ENCODE measurements around the gene CCDC142.

Gene CCDC142

GRCh38 chr2:74510272-74510671 lies 27.5 kb upstream of the CCDC142 start:
- Histone ChIP-seq H3K27ac (ENCODE audit: low read depth, low read length) (no peak overlapping the region), H3K36me3 (ENCODE audit: control insufficient read depth, insufficient read depth, low read length) (no peaks in the 10 kb centered on the region), H3K9ac (ENCODE audit: low read length) (no peak overlapping the region), H3K4me1 (ENCODE audit: control insufficient read depth, insufficient read depth, low read length) (peaks cover 9% of the 10 kb centered on the region), H3K4me3 (ENCODE audit: low read length) (no peak overlapping the region), H3K27me3 (ENCODE audit: control insufficient read depth, insufficient read depth, low read length) (peaks cover 27% of the 10 kb centered on the region)

- peaks cover 9% of the 10 kb centered on the region for H3K4me1 ChIP-seq (ENCODE audit: control insufficient read depth, insufficient read depth, low read length)
- peak overlapping the region; percentile 27 for H3K9ac ChIP-seq (ENCODE audit: low read length)
- no peaks in the 10 kb centered on the region for H3K36me3 ChIP-seq (ENCODE audit: control insufficient read depth, insufficient read depth, low read length)
- H3K27ac ChIP-seq (ENCODE audit: low read depth, low read length) = peak overlapping the region; percentile 99
- peaks cover 12% of the 10 kb centered on the region for H3K27me3 ChIP-seq (ENCODE audit: control insufficient read depth, insufficient read depth, low read length)
- H3K4me3 ChIP-seq (ENCODE audit: low read length) = peak overlapping the region; percentile 89
These were observed 25.2 kb upstream of the CCDC142 start for GRCh38 chr2:74507926-74508520.

GRCh38 chr2:74507145-74507925 lies 24.5 kb upstream of the CCDC142 start, which contains the start of gene PCGF1:
PCGF1 (minus strand) TSS chr2:74507695; CDS start chr2:74507668, 27 bp downstream.
- H3K36me3 ChIP-seq (ENCODE audit: control insufficient read depth, insufficient read depth, low read length) = no peaks in the 10 kb centered on the region
- H3K27me3 ChIP-seq (ENCODE audit: control insufficient read depth, insufficient read depth, low read length) = peaks cover 8% of the 10 kb centered on the region
- H3K4me1 ChIP-seq (ENCODE audit: control insufficient read depth, insufficient read depth, low read length) = peaks cover 12% of the 10 kb centered on the region
- peak within 1 kb of the TSS; percentile 89 for H3K4me3 ChIP-seq (ENCODE audit: low read length)
- H3K27ac ChIP-seq (ENCODE audit: low read depth, low read length) = peak within 1 kb of the TSS; percentile 99
- H3K9ac ChIP-seq (ENCODE audit: low read length) = peak within 1 kb of the TSS; percentile 79

- H3K9ac ChIP-seq (ENCODE audit: low read length) = no peak overlapping the region
- H3K27me3 ChIP-seq (ENCODE audit: control insufficient read depth, insufficient read depth, low read length) = peaks cover 7% of the 10 kb centered on the region
- no peaks in the 10 kb centered on the region for H3K36me3 ChIP-seq (ENCODE audit: control insufficient read depth, insufficient read depth, low read length)
- no peak overlapping the region for H3K27ac ChIP-seq (ENCODE audit: low read depth, low read length)
- H3K4me3 ChIP-seq (ENCODE audit: low read length) = peak overlapping the region; percentile 30
- H3K4me1 ChIP-seq (ENCODE audit: control insufficient read depth, insufficient read depth, low read length) = peaks cover 12% of the 10 kb centered on the region
These were observed 22.8 kb upstream of the CCDC142 start for GRCh38 chr2:74505448-74506246.

- Histone ChIP-seq H3K27ac (ENCODE audit: low read depth, low read length) (no peak overlapping the region), H3K36me3 (ENCODE audit: control insufficient read depth, insufficient read depth, low read length) (no peaks in the 10 kb centered on the region), H3K4me1 (ENCODE audit: control insufficient read depth, insufficient read depth, low read length) (peaks cover 12% of the 10 kb centered on the region), H3K27me3 (ENCODE audit: control insufficient read depth, insufficient read depth, low read length) (peaks cover 15% of the 10 kb centered on the region), H3K4me3 (ENCODE audit: low read length) (no peak overlapping the region), H3K9ac (ENCODE audit: low read length) (no peak overlapping the region)
These were observed 21.8 kb upstream of the CCDC142 start for GRCh38 chr2:74504591-74504990.

GRCh38 chr2:74503506-74504475 lies 21.0 kb upstream of the CCDC142 start:
- Histone ChIP-seq H3K36me3 (ENCODE audit: control insufficient read depth, insufficient read depth, low read length) (no peaks in the 10 kb centered on the region), H3K4me3 (ENCODE audit: low read length) (peak overlapping the region; percentile 64), H3K27me3 (ENCODE audit: control insufficient read depth, insufficient read depth, low read length) (peaks cover 20% of the 10 kb centered on the region), H3K4me1 (ENCODE audit: control insufficient read depth, insufficient read depth, low read length) (peaks cover 15% of the 10 kb centered on the region), H3K9ac (ENCODE audit: low read length) (no peak overlapping the region), H3K27ac (ENCODE audit: low read depth, low read length) (peak overlapping the region; percentile 54)

GRCh38 chr2:74502720-74503505 lies 20.1 kb upstream of the CCDC142 start:
- Histone ChIP-seq H3K4me3 (ENCODE audit: low read length) (peak overlapping the region; percentile 64), H3K27ac (ENCODE audit: low read depth, low read length) (peak overlapping the region; percentile 54), H3K27me3 (ENCODE audit: control insufficient read depth, insufficient read depth, low read length) (peaks cover 28% of the 10 kb centered on the region), H3K9ac (ENCODE audit: low read length) (peak overlapping the region; percentile 16), H3K4me1 (ENCODE audit: control insufficient read depth, insufficient read depth, low read length) (peaks cover 17% of the 10 kb centered on the region), H3K36me3 (ENCODE audit: control insufficient read depth, insufficient read depth, low read length) (no peaks in the 10 kb centered on the region)

GRCh38 chr2:74502147-74502719 lies 19.4 kb upstream of the CCDC142 start:
- peak overlapping the region; percentile 64 for H3K4me3 ChIP-seq (ENCODE audit: low read length)
- peaks cover 20% of the 10 kb centered on the region for H3K4me1 ChIP-seq (ENCODE audit: control insufficient read depth, insufficient read depth, low read length)
- H3K9ac ChIP-seq (ENCODE audit: low read length) = peak overlapping the region; percentile 16
- H3K27me3 ChIP-seq (ENCODE audit: control insufficient read depth, insufficient read depth, low read length) = peaks cover 32% of the 10 kb centered on the region
- no peak overlapping the region for H3K27ac ChIP-seq (ENCODE audit: low read depth, low read length)
- H3K36me3 ChIP-seq (ENCODE audit: control insufficient read depth, insufficient read depth, low read length) = no peaks in the 10 kb centered on the region

GRCh38 chr2:74501335-74502071 lies 18.7 kb upstream of the CCDC142 start:
- Histone ChIP-seq H3K27me3 (ENCODE audit: control insufficient read depth, insufficient read depth, low read length) (peaks cover 32% of the 10 kb centered on the region), H3K4me3 (ENCODE audit: low read length) (peak overlapping the region; percentile 64), H3K27ac (ENCODE audit: low read depth, low read length) (no peak overlapping the region), H3K9ac (ENCODE audit: low read length) (no peak overlapping the region), H3K36me3 (ENCODE audit: control insufficient read depth, insufficient read depth, low read length) (no peaks in the 10 kb centered on the region), H3K4me1 (ENCODE audit: control insufficient read depth, insufficient read depth, low read length) (peaks cover 15% of the 10 kb centered on the region)

- Histone ChIP-seq H3K36me3 (ENCODE audit: control insufficient read depth, insufficient read depth, low read length) (no peaks in the 10 kb centered on the region), H3K4me3 (ENCODE audit: low read length) (no peak overlapping the region), H3K9ac (ENCODE audit: low read length) (no peak overlapping the region), H3K4me1 (ENCODE audit: control insufficient read depth, insufficient read depth, low read length) (peaks cover 11% of the 10 kb centered on the region), H3K27me3 (ENCODE audit: control insufficient read depth, insufficient read depth, low read length) (peaks cover 32% of the 10 kb centered on the region), H3K27ac (ENCODE audit: low read depth, low read length) (no peak overlapping the region)
These were observed 17.8 kb upstream of the CCDC142 start for GRCh38 chr2:74500578-74500946.

Measured in rectal smooth muscle tissue (tissue), 1 donor.